IMR-90 (cell line): ENCODE results near the gene NALCN. TPM values are rescaled to one million over a fixed set of nuclear protein-coding genes. Genes with fewer than 3 reads are reported as not detected.

Source experiments
- ATAC-seq: fragments of 200-7000 bp; cut with Tn5 transposase; 2 replicates; pipeline ENCODE4 v1.9.1; 2020; ENCODE audit warnings: low read depth, mild to moderate bottlenecking, moderate library complexity
- BruUV-seq: library from RNA; stranded (reverse); fragments of 400-500 nt; replicated peaks from 2 replicates; lab custom pipeline; 2021; lab: Mats Ljungman, UMichigan
- CTCF ChIA-PET: fragments of 300-600 bp; formaldehyde crosslinking; extraction: SDS; loops from one replicate; lab custom pipeline; 2021; ENCODE audit warnings: antibody characterized with exemption; lab: Yijun Ruan, JAX
- POLR2A ChIA-PET: fragments of 300-600 bp; sonication (Branson Sonifier 250); formaldehyde crosslinking; loops from one replicate; lab custom pipeline; 2022; ENCODE audit warnings: antibody characterized with exemption; ENCODE audit not compliant: unreplicated experiment; lab: Charles Lee
- DNase-seq: peaks from one replicate; pipeline ENCODE4 v3.0.0; 2013
- H2AFZ ChIP-seq: replicated peaks from 2 replicates; pipeline ENCODE3; 2013; ENCODE audit warnings: low read length, mild to moderate bottlenecking; ENCODE audit not compliant: poor library complexity
- H2AK5ac ChIP-seq: 2 replicates; pipeline ENCODE4 v1.6.1; 2013; ENCODE audit warnings: low read depth, low read length, inconsistent platforms
- H2AK9ac ChIP-seq: replicated peaks from 2 replicates; pipeline ENCODE3; 2013; ENCODE audit warnings: mild to moderate bottlenecking, low read depth, low read length, moderate library complexity; ENCODE audit not compliant: poor library complexity
- H2BK120ac ChIP-seq: 2 replicates; pipeline ENCODE4 v1.6.1; 2013; ENCODE audit warnings: low read depth, low read length, inconsistent platforms
- H2BK15ac ChIP-seq: 3 replicates; pipeline ENCODE4 v1.6.1; 2013; ENCODE audit warnings: low read depth, low read length, inconsistent platforms
- H2BK20ac ChIP-seq: 2 replicates; pipeline ENCODE4 v1.6.1; 2013; ENCODE audit warnings: low read depth, mild to moderate bottlenecking, inconsistent platforms, low read length, moderate library complexity
- H2BK5ac ChIP-seq: 2 replicates; pipeline ENCODE4 v1.6.1; 2013; ENCODE audit warnings: mild to moderate bottlenecking, low read depth, low read length, inconsistent platforms; ENCODE audit not compliant: poor library complexity, severe bottlenecking
- H3K14ac ChIP-seq: replicated peaks from 2 replicates; pipeline ENCODE4 v1.6.1; 2013; ENCODE audit warnings: low read depth, low read length, inconsistent platforms
- H3K18ac ChIP-seq: 2 replicates; pipeline ENCODE4 v1.6.1; 2013; ENCODE audit warnings: low read depth, low read length, control low read depth
- H3K23ac ChIP-seq: 2 replicates; pipeline ENCODE4 v1.6.1; 2013; ENCODE audit warnings: low read depth, low read length, inconsistent platforms
- H3K27ac ChIP-seq: 2 replicates; pipeline ENCODE4 v1.5.1; 2013; ENCODE audit warnings: mild to moderate bottlenecking, control low read depth, low read length; ENCODE audit not compliant: insufficient read depth
- H3K27me3 ChIP-seq: 2 replicates; pipeline ENCODE4 v1.6.1; 2013; ENCODE audit warnings: low read length; ENCODE audit not compliant: control insufficient read depth, insufficient read depth
- H3K36me3 ChIP-seq: 2 replicates; pipeline ENCODE4 v1.6.1; 2013; ENCODE audit warnings: low read length, mixed read lengths; ENCODE audit not compliant: control insufficient read depth, insufficient read depth
- H3K4ac ChIP-seq: 2 replicates; pipeline ENCODE4 v1.6.1; 2013; ENCODE audit warnings: low read depth, low read length, inconsistent platforms
- H3K4me1 ChIP-seq: 2 replicates; pipeline ENCODE4 v1.6.1; 2013; ENCODE audit warnings: low read length, mixed read lengths; ENCODE audit not compliant: control insufficient read depth, insufficient read depth
- H3K4me2 ChIP-seq: 2 replicates; pipeline ENCODE4 v1.6.1; 2013; ENCODE audit warnings: low read depth, mild to moderate bottlenecking, control low read depth, low read length, moderate library complexity
- H3K4me3 ChIP-seq: 2 replicates; pipeline ENCODE4 v1.5.1; 2013; ENCODE audit warnings: low read depth, mild to moderate bottlenecking, control low read depth, low read length, moderate library complexity; ENCODE audit not compliant: insufficient read depth
- H3K56ac ChIP-seq: 2 replicates; pipeline ENCODE4 v1.6.1; 2013; ENCODE audit warnings: low read length, inconsistent platforms; ENCODE audit not compliant: insufficient read depth; ENCODE audit errors: extremely low read depth
- H3K79me1 ChIP-seq, 2 experiments: 2 replicates each; pipeline ENCODE4 v1.6.1; 2013; ENCODE audit warnings: low read length in 2 of 2, inconsistent platforms in 1 of 2, low read depth in 1 of 2
- H3K9ac ChIP-seq: 2 replicates; pipeline ENCODE4 v1.6.1; 2013; ENCODE audit warnings: low read depth, low read length, control low read depth
- H3K9me1 ChIP-seq: 2 replicates; pipeline ENCODE4 v1.6.1; 2013; ENCODE audit warnings: low read length, inconsistent platforms; ENCODE audit not compliant: insufficient read depth
- H3K9me3 ChIP-seq: 2 replicates; pipeline ENCODE4 v1.6.1; 2013; ENCODE audit warnings: low read length; ENCODE audit not compliant: control insufficient read depth, insufficient read depth
- H4K20me1 ChIP-seq: 2 replicates; pipeline ENCODE4 v1.6.1; 2013; ENCODE audit warnings: low read length, inconsistent platforms; ENCODE audit not compliant: insufficient read depth
- H4K5ac ChIP-seq: 2 replicates; pipeline ENCODE4 v1.6.1; 2013; ENCODE audit warnings: mild to moderate bottlenecking, low read depth, low read length, control low read depth
- H4K8ac ChIP-seq, 2 experiments: 2 replicates each; pipeline ENCODE4 v1.6.1; 2013; ENCODE audit warnings: low read depth in 2 of 2, low read length in 2 of 2, control low read depth in 1 of 2, inconsistent platforms in 1 of 2
- H4K91ac ChIP-seq: 2 replicates; pipeline ENCODE4 v1.6.1; 2013; ENCODE audit warnings: low read depth, low read length, inconsistent platforms; ENCODE audit not compliant: insufficient read depth
- BHLHE40 ChIP-seq: fragments of 150-350 bp; IDR thresholded peaks from 2 replicates; pipeline ENCODE4 v1.6.1; 2016; ENCODE audit warnings: mild to moderate bottlenecking, low read depth, low read length
- CEBPB ChIP-seq: IDR thresholded peaks from 2 replicates; pipeline ENCODE4 v1.6.1; 2012; ENCODE audit warnings: low read depth, low read length, improper control_type of control experiment
- CHD1 ChIP-seq: IDR thresholded peaks from 2 replicates; pipeline ENCODE4 v1.6.1; 2012; ENCODE audit warnings: low read depth, low read length, improper control_type of control experiment
- FOS ChIP-seq: fragments of 150-350 bp; IDR thresholded peaks from 2 replicates; pipeline ENCODE4 v1.6.1; 2016; ENCODE audit warnings: low read depth, low read length
- MAFK ChIP-seq: IDR thresholded peaks from 2 replicates; pipeline ENCODE4 v1.6.1; 2012; ENCODE audit warnings: low read depth, low read length, improper control_type of control experiment
- MAZ ChIP-seq: IDR thresholded peaks from 2 replicates; pipeline ENCODE4 v1.6.1; 2012; ENCODE audit warnings: low read depth, mild to moderate bottlenecking, low read length, improper control_type of control experiment, moderate library complexity, borderline replicate concordance
- MXI1 ChIP-seq: IDR thresholded peaks from 2 replicates; pipeline ENCODE4 v1.6.1; 2012; ENCODE audit warnings: low read depth, mild to moderate bottlenecking, low read length, moderate library complexity, borderline replicate concordance
- NFE2L2 ChIP-seq: fragments of 150-350 bp; IDR thresholded peaks from 2 replicates; pipeline ENCODE4 v1.6.1; 2016; ENCODE audit warnings: low read depth, mild to moderate bottlenecking, low read length
- POLR2A ChIP-seq: IDR thresholded peaks from 2 replicates; pipeline ENCODE4 v1.6.1; 2012; ENCODE audit warnings: mild to moderate bottlenecking, low read depth, low read length
- RCOR1 ChIP-seq: IDR thresholded peaks from 2 replicates; pipeline ENCODE4 v1.6.1; 2012; ENCODE audit warnings: mild to moderate bottlenecking, low read length, improper control_type of control experiment; ENCODE audit not compliant: insufficient replicate concordance
- RFX5 ChIP-seq: IDR thresholded peaks from 2 replicates; pipeline ENCODE4 v1.8.0; 2012; ENCODE audit warnings: low read depth, mild to moderate bottlenecking, low read length, moderate library complexity
- SMC3 ChIP-seq: fragments of 150-350 bp; IDR thresholded peaks from 2 replicates; pipeline ENCODE4 v1.6.1; 2016; ENCODE audit warnings: low read depth, mild to moderate bottlenecking, antibody characterized with exemption, low read length, moderate library complexity
- WGBS, 2 experiments: methylation state at CpG; one replicate each; pipeline versions ENCODE4 v1.1.5 to v1.1.7; 2013; ENCODE audit warnings: missing lambda C conversion rate in 2 of 2; ENCODE audit not compliant: insufficient read length in 1 of 2; ENCODE audit errors: extremely low coverage in 2 of 2; 5-methylcytosine and 5-hydroxymethylcytosine counted together
- dilution Hi-C: fragments of 300-500 bp; cut with HindIII; formaldehyde crosslinking; loops from one replicate; pipeline ENCODE4 v1.14.3; 2018; ENCODE audit warnings: low sequenced_read_pairs; ENCODE audit not compliant: unreplicated experiment
- in situ Hi-C: fragments of 300-500 bp; cut with MboI; formaldehyde crosslinking; loops from 3 replicates; pipeline ENCODE4 v1.14.3; 2019; ENCODE audit warnings: low sequenced_read_pairs, inconsistent platforms, mixed read lengths
- intact Hi-C: fragments of 100-400 bp; cut with micrococcal nuclease; formaldehyde crosslinking; loops from 2 replicates; pipeline ENCODE4 v1.10.0; 2022
- polyA plus RNA-seq, 3 experiments: library from polyadenylated mRNA; depleted of rRNA; stranded (reverse); fragments of >200 nt; gene quantifications; 2 replicates each; pipeline ENCODE4 v1.2.3, GENCODE V29; 2012; ENCODE audit warnings: low replicate concordance in 1 of 3
- total RNA-seq: library from RNA; depleted of rRNA; stranded (reverse); fragments of >200 nt; gene quantifications from 2 replicates; pipeline ENCODE4 v1.2.3, GENCODE V29; 2012
- TF ChIP-seq, protein P1 (sequence below): fragments of 150-350 bp; IDR thresholded peaks from 2 replicates; pipeline ENCODE4 v1.6.1; 2017; ENCODE audit warnings: mild to moderate bottlenecking, antibody characterized with exemption, low read length, low read depth
- TF ChIP-seq, protein P2 (sequence below): conservative IDR thresholded peaks from 2 replicates; pipeline ENCODE4 v1.5.1; 2012; ENCODE audit warnings: mild to moderate bottlenecking, low read depth, low read length, improper control_type of control experiment
- TF ChIP-seq, protein P3 (sequence below): fragments of 150-350 bp; IDR thresholded peaks from 2 replicates; pipeline ENCODE4 v1.6.1; 2016; ENCODE audit warnings: low read depth, mild to moderate bottlenecking, low read length, moderate library complexity, borderline replicate concordance

The NALCN gene
- total and polyA plus RNA-seq, 2 of the 4 experiments (the other 2 are of a cell fraction) = 2.9 to 4.8 TPM

- in situ Hi-C loops = no loop called here
- WGBS, 2 experiments = 0% methylated on average over 2 of the region's 8 CpGs; no CpG with 5 or more reads in 1 of the 2 experiments
- TF ChIP-seq MAFK (no peak), CEBPB (no peak), CHD1 (no peak), FOS (no peak), RFX5 (no peak), MXI1 (no peak), RCOR1 (no peak), SMC3 (no peak), NFE2L2 (no peak), MAZ (no peak), BHLHE40 (no peak), POLR2A (no peak)
- TF ChIP-seq, protein P1, sequence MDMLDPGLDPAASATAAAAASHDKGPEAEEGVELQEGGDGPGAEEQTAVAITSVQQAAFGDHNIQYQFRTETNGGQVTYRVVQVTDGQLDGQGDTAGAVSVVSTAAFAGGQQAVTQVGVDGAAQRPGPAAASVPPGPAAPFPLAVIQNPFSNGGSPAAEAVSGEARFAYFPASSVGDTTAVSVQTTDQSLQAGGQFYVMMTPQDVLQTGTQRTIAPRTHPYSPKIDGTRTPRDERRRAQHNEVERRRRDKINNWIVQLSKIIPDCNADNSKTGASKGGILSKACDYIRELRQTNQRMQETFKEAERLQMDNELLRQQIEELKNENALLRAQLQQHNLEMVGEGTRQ = no peak
- TF ChIP-seq, protein P2, sequence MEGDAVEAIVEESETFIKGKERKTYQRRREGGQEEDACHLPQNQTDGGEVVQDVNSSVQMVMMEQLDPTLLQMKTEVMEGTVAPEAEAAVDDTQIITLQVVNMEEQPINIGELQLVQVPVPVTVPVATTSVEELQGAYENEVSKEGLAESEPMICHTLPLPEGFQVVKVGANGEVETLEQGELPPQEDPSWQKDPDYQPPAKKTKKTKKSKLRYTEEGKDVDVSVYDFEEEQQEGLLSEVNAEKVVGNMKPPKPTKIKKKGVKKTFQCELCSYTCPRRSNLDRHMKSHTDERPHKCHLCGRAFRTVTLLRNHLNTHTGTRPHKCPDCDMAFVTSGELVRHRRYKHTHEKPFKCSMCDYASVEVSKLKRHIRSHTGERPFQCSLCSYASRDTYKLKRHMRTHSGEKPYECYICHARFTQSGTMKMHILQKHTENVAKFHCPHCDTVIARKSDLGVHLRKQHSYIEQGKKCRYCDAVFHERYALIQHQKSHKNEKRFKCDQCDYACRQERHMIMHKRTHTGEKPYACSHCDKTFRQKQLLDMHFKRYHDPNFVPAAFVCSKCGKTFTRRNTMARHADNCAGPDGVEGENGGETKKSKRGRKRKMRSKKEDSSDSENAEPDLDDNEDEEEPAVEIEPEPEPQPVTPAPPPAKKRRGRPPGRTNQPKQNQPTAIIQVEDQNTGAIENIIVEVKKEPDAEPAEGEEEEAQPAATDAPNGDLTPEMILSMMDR = no peak
- TF ChIP-seq, protein P3, sequence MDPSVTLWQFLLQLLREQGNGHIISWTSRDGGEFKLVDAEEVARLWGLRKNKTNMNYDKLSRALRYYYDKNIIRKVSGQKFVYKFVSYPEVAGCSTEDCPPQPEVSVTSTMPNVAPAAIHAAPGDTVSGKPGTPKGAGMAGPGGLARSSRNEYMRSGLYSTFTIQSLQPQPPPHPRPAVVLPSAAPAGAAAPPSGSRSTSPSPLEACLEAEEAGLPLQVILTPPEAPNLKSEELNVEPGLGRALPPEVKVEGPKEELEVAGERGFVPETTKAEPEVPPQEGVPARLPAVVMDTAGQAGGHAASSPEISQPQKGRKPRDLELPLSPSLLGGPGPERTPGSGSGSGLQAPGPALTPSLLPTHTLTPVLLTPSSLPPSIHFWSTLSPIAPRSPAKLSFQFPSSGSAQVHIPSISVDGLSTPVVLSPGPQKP = no peak
Observed at GRCh38 chr13:101017123-101017872, 399.0 kb downstream of the NALCN start.

More at GRCh38 chr13:101017123-101017872, 399.0 kb downstream of the NALCN start:
- Histone ChIP-seq H3K56ac (no peak overlapping the region), H4K5ac (no peak overlapping the region), H3K18ac (no peak overlapping the region), H2AK5ac (no peak overlapping the region), H3K14ac (no peak overlapping the region), H2BK120ac (no peak overlapping the region), H4K91ac (no peak overlapping the region), H2BK20ac (no peak overlapping the region), H3K79me1 (no peaks in the 10 kb centered on the region), H2AK9ac (no peak overlapping the region), H4K20me1 (no peaks in the 10 kb centered on the region), H3K27ac (no peak overlapping the region), H3K23ac (no peak overlapping the region), H2AFZ (no peak overlapping the region), H2BK5ac (no peak overlapping the region), H3K27me3 (no peaks in the 10 kb centered on the region), H2BK15ac (no peak overlapping the region), H3K4me1 (peaks cover 2% of the 10 kb centered on the region), H3K9me3 (no peaks in the 10 kb centered on the region), H4K8ac (no peak overlapping the region), H3K9ac (no peak overlapping the region), H3K9me1 (no peaks in the 10 kb centered on the region; the same call in 1 of the 2 replicates), H3K4ac (no peak overlapping the region), H3K4me2 (no peak overlapping the region), H3K36me3 (no peaks in the 10 kb centered on the region), H3K4me3 (no peak overlapping the region)
- intact Hi-C loops (no loop called here), dilution Hi-C loops (no loop called here)
- ChIA-PET POLR2A (interaction anchor here (0.5 kb wide), 1 partner anchor 111 kb away, joined by 3 read pairs; no protein-coding TSS in a partner anchor), CTCF (no interaction called here)
- no peak for ATAC-seq
- DNase-seq = no peak
- BruUV-seq = no TSS peak
